ENCODE data around the gene APBB1IP. TPM values are rescaled to one million over a fixed set of nuclear protein-coding genes. Genes with fewer than 3 reads are reported as not detected.

The APBB1IP gene
- total RNA-seq, 1 donor from 2014 or later, result not detected

GRCh38 chr10:26475386-26475785 lies 37.2 kb downstream of the APBB1IP start:
- no peaks in the 10 kb centered on the region for H3F3A ChIP-seq (ENCODE audit: low read depth)
- H3K36me3 ChIP-seq, result no peaks in the 10 kb centered on the region
- no peak overlapping the region for H3K4me3 ChIP-seq
- no peak for TF ChIP-seq CTCF (IDR thresholded peaks at IDR 0.05)
- TF ChIP-seq EZH2 (IDR thresholded peaks at IDR 0.05), result no peak
- no peak for TF ChIP-seq EZH2phosphoT487 (IDR thresholded peaks at IDR 0.05)
- no peak for DNase-seq (ENCODE audit: low spot score)
- no peak overlapping the region for H3K9ac ChIP-seq
- Mint-ChIP-seq H3K4me3 (no peak overlapping the region), H3K36me3 (no peaks in the 10 kb centered on the region), H3K27ac (no peak overlapping the region), H3K9me3 (no peaks in the 10 kb centered on the region), H3K4me1 (no peaks in the 10 kb centered on the region), H3K27me3 (ENCODE audit: insufficient read depth, low read depth) (no peaks in the 10 kb centered on the region)
- no peak overlapping the region for H2AFZ ChIP-seq (replicated peaks)
- H3K4me2 ChIP-seq, result no peak overlapping the region
- H3K27ac ChIP-seq, result no peak overlapping the region
- H3K9me3 ChIP-seq (ENCODE audit: low read depth), result no peaks in the 10 kb centered on the region
- H3K27me3 ChIP-seq, result no peaks in the 10 kb centered on the region
- H4K20me1 ChIP-seq (ENCODE audit: low read depth), result no peaks in the 10 kb centered on the region
- H3K4me1 ChIP-seq, result no peaks in the 10 kb centered on the region
- H3K79me2 ChIP-seq (ENCODE audit: low read depth), result no peaks in the 10 kb centered on the region

GRCh38 chr10:26477501-26477900 lies 39.4 kb downstream of the APBB1IP start:
- H3K4me3 ChIP-seq, result no peak overlapping the region
- no peaks in the 10 kb centered on the region for H3K36me3 ChIP-seq
- H4K20me1 ChIP-seq (ENCODE audit: low read depth), result no peaks in the 10 kb centered on the region
- Mint-ChIP-seq H3K4me1 (no peaks in the 10 kb centered on the region), H3K27ac (no peak overlapping the region), H3K4me3 (no peak overlapping the region), H3K36me3 (no peaks in the 10 kb centered on the region), H3K27me3 (ENCODE audit: insufficient read depth, low read depth) (no peaks in the 10 kb centered on the region), H3K9me3 (no peaks in the 10 kb centered on the region)
- TF ChIP-seq CTCF (IDR thresholded peaks at IDR 0.05) (no peak), EZH2 (IDR thresholded peaks at IDR 0.05) (no peak), EZH2phosphoT487 (IDR thresholded peaks at IDR 0.05) (no peak)
- H2AFZ ChIP-seq (replicated peaks), result no peak overlapping the region
- H3K9ac ChIP-seq, result no peak overlapping the region
- no peaks in the 10 kb centered on the region for H3F3A ChIP-seq (ENCODE audit: low read depth)
- H3K79me2 ChIP-seq (ENCODE audit: low read depth), result no peaks in the 10 kb centered on the region
- H3K4me1 ChIP-seq, result no peaks in the 10 kb centered on the region
- no peaks in the 10 kb centered on the region for H3K9me3 ChIP-seq (ENCODE audit: low read depth)
- H3K4me2 ChIP-seq, result no peak overlapping the region
- no peak overlapping the region for H3K27ac ChIP-seq
- no peaks in the 10 kb centered on the region for H3K27me3 ChIP-seq
- DNase-seq (ENCODE audit: low spot score), result no peak

- Histone ChIP-seq H3F3A (ENCODE audit: low read depth) (no peaks in the 10 kb centered on the region), H3K4me1 (no peaks in the 10 kb centered on the region), H3K9ac (no peak overlapping the region), H3K4me3 (no peak overlapping the region), H4K20me1 (ENCODE audit: low read depth) (no peaks in the 10 kb centered on the region), H3K9me3 (ENCODE audit: low read depth) (no peaks in the 10 kb centered on the region), H3K27me3 (no peaks in the 10 kb centered on the region), H3K4me2 (no peak overlapping the region), H3K36me3 (no peaks in the 10 kb centered on the region), H3K79me2 (ENCODE audit: low read depth) (no peaks in the 10 kb centered on the region), H2AFZ (replicated peaks) (no peak overlapping the region), H3K27ac (no peak overlapping the region)
- Mint-ChIP-seq H3K9me3 (no peaks in the 10 kb centered on the region), H3K36me3 (no peaks in the 10 kb centered on the region), H3K27me3 (ENCODE audit: insufficient read depth, low read depth) (no peaks in the 10 kb centered on the region), H3K27ac (no peak overlapping the region), H3K4me1 (no peaks in the 10 kb centered on the region), H3K4me3 (no peak overlapping the region)
- no peak for DNase-seq (ENCODE audit: low spot score)
- no peak for TF ChIP-seq EZH2phosphoT487 (IDR thresholded peaks at IDR 0.05)
- no peak for TF ChIP-seq EZH2 (IDR thresholded peaks at IDR 0.05)
- TF ChIP-seq CTCF (IDR thresholded peaks at IDR 0.05), result no peak
Observed at GRCh38 chr10:26478061-26478460, 39.9 kb downstream of the APBB1IP start.
